Stimulated activated CD4-positive, alpha-beta T cell treated with anti-CD3 and anti-CD28 coated beads, Interleukin-4, amount 100 ng/mL, for 48 hours (primary cell): ENCODE results near the gene ATM.
A peak's percentile ranks its signal among the peaks of the same experiment; 100 is the strongest.
"Not testable (repeated sequence)": the region's sequence is repeated elsewhere in the genome, so short reads cannot be mapped to it uniquely, and the experiment has no call there.

ENCODE experiments used
- DNase-seq, 2 donors: peaks; one replicate each; pipeline ENCODE4 v3.0.0-alpha.2; 2020; ENCODE audit warnings: low read depth in 2 of 2

ATM gene

GRCh38 chr11:108369064-108369463, 146.2 kb downstream of the ATM start:
- no peak for DNase-seq

- no peak for DNase-seq
These were observed 147.4 kb downstream of the ATM start for GRCh38 chr11:108370315-108370714.

DNA sequence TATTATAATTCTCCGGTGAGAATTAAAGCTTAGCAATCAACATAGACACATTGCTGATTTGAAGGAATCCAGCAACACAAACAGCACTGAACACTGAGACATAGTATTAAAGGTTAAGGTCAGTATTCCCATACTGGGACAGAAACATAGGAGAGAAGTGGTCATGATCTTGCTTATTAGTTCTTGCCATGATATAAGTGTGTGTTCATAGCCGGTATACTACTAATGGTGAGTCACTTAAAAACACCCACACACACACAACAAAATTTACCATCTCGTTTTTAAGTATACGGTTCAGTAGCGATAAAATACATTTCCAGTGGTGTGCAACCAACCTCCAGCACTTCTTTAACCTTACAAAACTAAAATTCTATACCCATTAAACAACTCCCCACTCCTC, 148.1 kb downstream of the ATM start:
- DNase-seq, result no peak

- DNase-seq, result not testable (repeated sequence)
These were observed 150.6 kb downstream of the ATM start for GRCh38 chr11:108373505-108373904.

DNA sequence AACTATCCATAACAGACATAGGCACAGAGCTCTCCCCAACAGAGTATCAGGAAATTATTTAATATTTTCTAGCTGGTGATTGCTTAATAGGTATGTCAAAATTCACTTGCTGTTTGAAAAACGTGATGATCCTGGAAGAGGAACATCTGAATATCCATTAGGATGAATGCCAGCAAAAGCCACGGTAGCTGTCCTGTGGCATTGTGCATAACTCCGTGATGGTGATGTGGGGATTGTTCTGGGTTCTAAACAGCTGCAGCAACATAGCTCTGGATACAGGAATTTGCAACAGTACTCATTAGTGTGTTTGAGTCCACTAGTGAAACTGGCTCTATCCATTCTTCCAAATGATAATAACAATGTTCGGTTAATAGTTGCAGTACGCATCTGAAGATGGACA, 165.7 kb downstream of the ATM start:
- no peak for DNase-seq

- no peak for DNase-seq
These were observed 169.5 kb downstream of the ATM start for GRCh38 chr11:108392353-108392752.

DNA sequence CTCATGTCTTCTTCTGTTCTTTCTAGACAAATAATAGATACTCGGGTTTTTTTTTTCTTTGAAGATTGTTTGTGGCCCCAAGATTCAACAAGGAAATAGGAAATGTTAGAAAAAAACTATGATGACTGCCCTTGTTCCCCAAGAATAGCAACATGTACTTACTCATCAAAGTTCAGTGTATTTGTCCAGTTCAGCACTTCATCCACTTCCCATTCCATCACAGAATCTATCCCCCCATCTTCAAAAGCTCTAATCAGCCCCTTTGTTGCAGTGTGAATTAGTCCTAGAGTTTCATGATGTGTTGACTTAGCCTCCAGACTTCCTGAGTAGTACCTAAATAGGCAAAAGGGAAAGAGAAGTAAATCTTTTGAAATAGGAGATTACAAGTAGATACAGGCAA, 170.2 kb downstream of the ATM start:
- no peak for DNase-seq

- no peak for DNase-seq
These were observed 171.9 kb downstream of the ATM start for GRCh38 chr11:108394744-108395284.

GRCh38 chr11:108396672-108397071, 173.8 kb downstream of the ATM start:
- DNase-seq, result not testable (repeated sequence)

- DNase-seq, result no peak
These were observed 175.6 kb downstream of the ATM start for GRCh38 chr11:108398439-108398838.

DNA sequence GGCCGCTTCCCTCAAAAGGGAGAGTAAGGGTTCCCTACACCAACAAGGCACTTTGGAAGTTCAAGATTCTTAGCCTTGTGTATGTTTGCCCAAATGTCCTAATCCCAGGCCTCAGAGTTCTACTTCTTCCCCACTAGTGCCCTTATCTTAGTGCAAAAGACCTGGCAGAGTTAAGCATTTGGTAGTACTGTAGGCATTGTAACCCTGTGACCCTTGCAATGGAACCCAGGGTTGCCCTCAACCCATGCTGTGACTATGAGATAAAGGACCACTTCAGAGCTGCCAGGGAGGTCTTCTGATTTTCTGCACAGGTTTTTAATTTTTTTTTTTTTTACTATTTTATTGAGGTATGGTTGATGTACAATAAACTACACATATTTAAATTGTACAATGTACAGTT, 179.4 kb downstream of the ATM start:
- DNase-seq, result no peak

GRCh38 chr11:108403052-108403451, 180.2 kb downstream of the ATM start:
- DNase-seq, result no peak

- no peak for DNase-seq
These were observed 182.8 kb downstream of the ATM start for GRCh38 chr11:108405706-108406105.

DNA sequence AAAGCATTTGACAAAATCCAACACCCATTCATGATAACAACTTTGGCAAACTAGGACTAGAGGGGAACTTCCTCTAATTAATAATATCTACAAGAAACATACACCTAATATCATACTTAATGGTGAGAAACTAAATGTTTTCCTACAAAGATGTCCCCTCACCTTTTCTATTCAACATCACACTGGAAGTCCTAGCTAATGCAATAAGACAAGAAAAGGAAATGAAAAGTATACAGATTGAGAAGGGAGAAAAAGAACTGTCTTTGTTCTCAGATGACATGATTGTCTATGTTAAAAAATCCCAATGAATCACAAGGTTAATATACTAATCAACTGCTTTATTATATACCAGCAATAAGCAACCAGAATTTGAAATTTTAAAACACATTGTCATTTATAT, 192.1 kb downstream of the ATM start:
- no peak for DNase-seq

DNA sequence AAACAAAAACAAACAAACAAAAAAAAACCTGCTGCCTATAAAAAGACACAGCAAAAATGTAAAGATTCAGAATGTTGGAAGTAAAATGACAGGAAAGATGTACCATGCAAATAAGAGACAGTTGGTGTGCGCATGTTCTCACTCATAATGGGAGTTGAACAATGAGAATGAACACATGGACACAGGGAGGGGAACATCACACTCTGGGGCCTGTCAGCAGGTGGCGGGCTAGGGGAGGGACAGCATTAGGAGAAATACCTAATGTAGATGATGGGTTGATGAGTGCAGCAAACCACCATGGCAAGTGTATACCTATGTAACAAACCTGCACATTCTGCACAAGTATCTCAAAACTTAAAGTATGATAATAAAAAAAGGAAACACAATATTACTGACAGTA, 194.7 kb downstream of the ATM start:
- DNase-seq, result peak in 1 of 2 donors; percentile 5
